K562 (cell line): Measurements from ENCODE around the gene ROR2. TPM values are rescaled to one million over a fixed set of nuclear protein-coding genes. Genes with fewer than 3 reads are reported as not detected.
A peak's percentile ranks its signal among the peaks of the same experiment; 100 is the strongest.

ENCODE experiments used
- ATAC-seq: fragments of 200-7000 bp; cut with Tn5 transposase; 3 replicates; pipeline ENCODE4 v1.9.1; 2020; ENCODE audit warnings: moderate library complexity
- BruUV-seq: library from RNA; stranded (reverse); fragments of 400-500 nt; replicated peaks from 2 replicates; lab custom pipeline; 2021; lab: Mats Ljungman, UMichigan
- CTCF ChIA-PET: fragments of 300-600 bp; formaldehyde crosslinking; extraction: SDS; loops from one replicate; lab custom pipeline; 2021; ENCODE audit warnings: low intra/inter-chr PET ratio; lab: Yijun Ruan, JAX
- POLR2A ChIA-PET: fragments of 300-600, 350-650 bp; sonication (Branson Sonifier 250); formaldehyde crosslinking; extraction: SDS; loops from one replicate; lab custom pipeline; 2021; ENCODE audit warnings: antibody characterized with exemption, inconsistent platforms; lab: Yijun Ruan, JAX
- DNase-seq, 4 experiments: peaks; one replicate each; pipeline versions ENCODE4 v3.0.0 to v3.0.0-alpha.2; 2011 to 2018; ENCODE audit warnings: low spot score in 3 of 4, mixed read lengths in 3 of 4; ENCODE audit errors: extremely low read depth in 1 of 4
- FAIRE-seq: peaks from 2 replicates; lab custom pipeline; 2011; peaks lifted over from hg19 to GRCh38; lab: Jason Lieb, UNC
- H2AFZ ChIP-seq: 2 replicates; pipeline ENCODE4 v1.6.0; 2011; ENCODE audit warnings: low read depth, low read length, control low read depth, inconsistent platforms
- H3K27ac ChIP-seq: fragments of 200-600 bp; 3 replicates; pipeline ENCODE4 v1.8.0; 2011; ENCODE audit warnings: low read depth, mild to moderate bottlenecking, control low read depth, inconsistent platforms, low read length, moderate library complexity, mixed read lengths; ENCODE audit errors: extremely low read depth
- H3K27me3 ChIP-seq, 2 experiments: fragments of 300-600 bp in 1 of 2; 2 replicates in 1 of 2; 3 replicates in 1 of 2; pipeline versions ENCODE4 v1.6.0 to v1.8.0; 2011; ENCODE audit warnings: inconsistent platforms in 2 of 2, low read length in 2 of 2, mild to moderate bottlenecking in 1 of 2, mixed read lengths in 1 of 2, moderate library complexity in 1 of 2; ENCODE audit not compliant: control insufficient read depth in 2 of 2, insufficient read depth in 2 of 2
- H3K36me3 ChIP-seq: fragments of 300-600 bp; 3 replicates; pipeline ENCODE4 v1.8.0; 2011; ENCODE audit warnings: mild to moderate bottlenecking, low read length, inconsistent platforms; ENCODE audit not compliant: control insufficient read depth, insufficient read depth
- H3K4me1 ChIP-seq, 2 experiments: fragments of 200-600 bp in 1 of 2; replicated peaks in 1 of 2; 2 replicates in 1 of 2; 3 replicates in 1 of 2; pipeline versions ENCODE4 v1.5.1 to v1.8.0; 2011; ENCODE audit warnings: inconsistent platforms in 2 of 2, low read length in 2 of 2, mild to moderate bottlenecking in 1 of 2, mixed read lengths in 1 of 2, moderate library complexity in 1 of 2; ENCODE audit not compliant: control insufficient read depth in 2 of 2, insufficient read depth in 2 of 2
- H3K4me2 ChIP-seq: 2 replicates; pipeline ENCODE4 v1.6.1; 2011; ENCODE audit warnings: low read length, control low read depth, inconsistent platforms, mixed read lengths; ENCODE audit not compliant: insufficient read depth
- H3K4me3 ChIP-seq: fragments of 200-600 bp; sonication (generic), shearing (Covaris generic); 2 replicates; pipeline ENCODE4 v1.5.1; 2016; ENCODE audit warnings: control low read depth, inconsistent platforms
- H3K79me2 ChIP-seq: fragments of 200-600 bp; 3 replicates; pipeline ENCODE4 v1.8.0; 2011; ENCODE audit warnings: low read length, inconsistent platforms; ENCODE audit not compliant: control insufficient read depth, insufficient read depth
- H3K9ac ChIP-seq, 2 experiments: 2 replicates each; pipeline versions ENCODE4 v1.6.0 to v1.6.1; 2011; ENCODE audit warnings: low read depth in 2 of 2, low read length in 2 of 2, control low read depth in 1 of 2, inconsistent platforms in 1 of 2, mild to moderate bottlenecking in 1 of 2, mixed read lengths in 1 of 2; ENCODE audit not compliant: insufficient read depth in 1 of 2
- H3K9me1 ChIP-seq: one replicate; pipeline ENCODE4 v1.6.0; 2011; ENCODE audit warnings: inconsistent platforms, mild to moderate bottlenecking, low read length, moderate library complexity; ENCODE audit not compliant: control insufficient read depth, insufficient read depth
- H3K9me3 ChIP-seq: replicated peaks from 2 replicates; pipeline ENCODE4 v1.5.1; 2011; ENCODE audit warnings: low read depth, low read length, inconsistent platforms; ENCODE audit not compliant: control insufficient read depth, insufficient read depth
- H4K20me1 ChIP-seq: replicated peaks from 2 replicates; pipeline ENCODE4 v1.6.1; 2011; ENCODE audit warnings: low read length, inconsistent platforms, mixed read lengths; ENCODE audit not compliant: control insufficient read depth, insufficient read depth
- HNRNPL ChIP-seq: fragments of 200-400 bp; formaldehyde crosslinking; IDR thresholded peaks from 2 replicates; pipeline ENCODE4 v1.6.1; 2017; ENCODE audit warnings: low read depth, mild to moderate bottlenecking, low read length
- RBM25 ChIP-seq: fragments of 200-400 bp; formaldehyde crosslinking; IDR thresholded peaks from 2 replicates; pipeline ENCODE4 v1.6.1; 2018; ENCODE audit warnings: low read length, low read depth, moderate library complexity; ENCODE audit not compliant: severe bottlenecking
- ZNF146 ChIP-seq: IDR thresholded peaks from one replicate; pipeline ENCODE4 v1.6.1; 2018; ENCODE audit warnings: missing compliant biosample characterization; ENCODE audit not compliant: unreplicated experiment
- ZNF589 ChIP-seq: fragments of 200-800 bp; sonication (Bioruptor generic); IDR thresholded peaks from 2 replicates; pipeline ENCODE4 v1.6.1; 2016; ENCODE audit warnings: low read depth, missing genetic modification characterization, missing compliant biosample characterization
- WGBS: fragments of 100-300 bp; shearing (Covaris generic); methylation state at CpG from one replicate; pipeline ENCODE4 v1.1.6; 2016; ENCODE audit warnings: low coverage, mixed read lengths; ENCODE audit not compliant: insufficient coverage; ENCODE audit errors: missing lambda C conversion rate; 5-methylcytosine and 5-hydroxymethylcytosine counted together
- in situ Hi-C: fragments of 300-500 bp; cut with MboI; formaldehyde crosslinking; loops from 4 replicates; pipeline ENCODE4 v1.15.0; 2018; ENCODE audit warnings: inconsistent platforms, mixed read lengths
- intact Hi-C: fragments of 100-400 bp; cut with micrococcal nuclease; formaldehyde crosslinking; loops from 2 replicates; pipeline ENCODE4 v1.14.2; 2022
- polyA plus RNA-seq, 8 experiments: library from polyadenylated mRNA; depleted of rRNA in 4 of 8; stranded (reverse) in 5 of 8; unstranded in 3 of 8; fragments of >200 nt; fragmentation: Nextera tagmentation in 2 of 8; fragmentation: Illumina TruSeq in 1 of 8; extraction: Ambion mirVana in 2 of 8; extraction: Trizol in 1 of 8; gene quantifications; 2 replicates each; pipeline versions ENCODE4 v1.2.1 to v1.2.3, GENCODE V29; 2011 to 2014; ENCODE audit warnings: inconsistent platforms in 1 of 8, missing spikeins in 1 of 8
- total RNA-seq, 7 experiments: library from RNA; depleted of rRNA in 6 of 7; stranded (reverse); fragments of >200 nt in 6 of 7; fragmentation: Illumina TruSeq in 2 of 7; extraction: Trizol in 2 of 7; gene quantifications; 2 replicates each; pipeline versions ENCODE4 v1.2.1 to v1.2.3, GENCODE V29; 2011 to 2021; ENCODE audit warnings: low replicate concordance in 1 of 7

ROR2 gene
- total and polyA plus RNA-seq, 9 of the 15 experiments (the other 6 are each of a cell fraction or from before 2014, with no cell fraction given) = 5.6 to 33.8 (median 15.3) TPM

GRCh38 chr9:91716239-91716638 lies 233.8 kb downstream of the ROR2 start:
- no peak overlapping the region for H3K27ac ChIP-seq
- in situ Hi-C loops = no loop called here
- peaks cover 4 to 5% of the 10 kb centered on the region in 2 experiments; a peak in 4 of 5 replicates for H3K4me1 ChIP-seq
- no peaks in the 10 kb centered on the region for H3K9me1 ChIP-seq
- H2AFZ ChIP-seq = no peak overlapping the region
- H4K20me1 ChIP-seq = no peaks in the 10 kb centered on the region
- intact Hi-C loops = no loop called here
- TF ChIP-seq ZNF589 (CRISPR knock-in tag) = no peak
- peak; percentile 68 for TF ChIP-seq ZNF146 (CRISPR knock-in tag)
- TF ChIP-seq RBM25 = no peak
- no peak for TF ChIP-seq HNRNPL
- no peaks in the 10 kb centered on the region; a peak in 1 of 5 replicates for H3K27me3 ChIP-seq
- DNase-seq (no peak), ATAC-seq (no peak), FAIRE-seq (no peak)
- no peaks in the 10 kb centered on the region for H3K79me2 ChIP-seq
- no peak overlapping the region for H3K9ac ChIP-seq
- POLR2A ChIA-PET = interaction anchor here (0.6 kb wide), 1 partner anchor 62 kb away, joined by 3 read pairs; no protein-coding TSS in a partner anchor
- no peak overlapping the region for H3K4me3 ChIP-seq
- 67% methylated on average over 4 of the region's 4 CpGs for WGBS
- BruUV-seq = no TSS peak
- CTCF ChIA-PET = no interaction called here
- peaks cover 2% of the 10 kb centered on the region; the same call in 1 of the 2 replicates for H3K9me3 ChIP-seq
- H3K4me2 ChIP-seq = no peak overlapping the region
- no peaks in the 10 kb centered on the region for H3K36me3 ChIP-seq
